K562 (cell line): ENCODE data around the gene MCC. TPM values are rescaled to one million over a fixed set of nuclear protein-coding genes. Genes with fewer than 3 reads are reported as not detected.

ENCODE experiments used
- ATAC-seq: fragments of 200-7000 bp; cut with Tn5 transposase; 3 replicates; pipeline ENCODE4 v1.9.1; 2020; ENCODE audit warnings: moderate library complexity
- BruUV-seq: library from RNA; stranded (reverse); fragments of 400-500 nt; replicated peaks from 2 replicates; lab custom pipeline; 2021; lab: Mats Ljungman, UMichigan
- CTCF ChIA-PET: fragments of 300-600 bp; formaldehyde crosslinking; extraction: SDS; loops from one replicate; lab custom pipeline; 2021; ENCODE audit warnings: low intra/inter-chr PET ratio; lab: Yijun Ruan, JAX
- POLR2A ChIA-PET: fragments of 300-600, 350-650 bp; sonication (Branson Sonifier 250); formaldehyde crosslinking; extraction: SDS; loops from one replicate; lab custom pipeline; 2021; ENCODE audit warnings: antibody characterized with exemption, inconsistent platforms; lab: Yijun Ruan, JAX
- DNase-seq, 4 experiments: peaks; one replicate each; pipeline versions ENCODE4 v3.0.0 to v3.0.0-alpha.2; 2011 to 2018; ENCODE audit warnings: low spot score in 3 of 4, mixed read lengths in 3 of 4; ENCODE audit errors: extremely low read depth in 1 of 4
- FAIRE-seq: peaks from 2 replicates; lab custom pipeline; 2011; peaks lifted over from hg19 to GRCh38; lab: Jason Lieb, UNC
- H2AFZ ChIP-seq: 2 replicates; pipeline ENCODE4 v1.6.0; 2011; ENCODE audit warnings: low read depth, low read length, control low read depth, inconsistent platforms
- H3K27ac ChIP-seq: fragments of 200-600 bp; 3 replicates; pipeline ENCODE4 v1.8.0; 2011; ENCODE audit warnings: low read depth, mild to moderate bottlenecking, control low read depth, inconsistent platforms, low read length, moderate library complexity, mixed read lengths; ENCODE audit errors: extremely low read depth
- H3K27me3 ChIP-seq, 2 experiments: fragments of 300-600 bp in 1 of 2; 2 replicates in 1 of 2; 3 replicates in 1 of 2; pipeline versions ENCODE4 v1.6.0 to v1.8.0; 2011; ENCODE audit warnings: inconsistent platforms in 2 of 2, low read length in 2 of 2, mild to moderate bottlenecking in 1 of 2, mixed read lengths in 1 of 2, moderate library complexity in 1 of 2; ENCODE audit not compliant: control insufficient read depth in 2 of 2, insufficient read depth in 2 of 2
- H3K36me3 ChIP-seq: fragments of 300-600 bp; 3 replicates; pipeline ENCODE4 v1.8.0; 2011; ENCODE audit warnings: mild to moderate bottlenecking, low read length, inconsistent platforms; ENCODE audit not compliant: control insufficient read depth, insufficient read depth
- H3K4me1 ChIP-seq, 2 experiments: fragments of 200-600 bp in 1 of 2; replicated peaks in 1 of 2; 2 replicates in 1 of 2; 3 replicates in 1 of 2; pipeline versions ENCODE4 v1.5.1 to v1.8.0; 2011; ENCODE audit warnings: inconsistent platforms in 2 of 2, low read length in 2 of 2, mild to moderate bottlenecking in 1 of 2, mixed read lengths in 1 of 2, moderate library complexity in 1 of 2; ENCODE audit not compliant: control insufficient read depth in 2 of 2, insufficient read depth in 2 of 2
- H3K4me2 ChIP-seq: 2 replicates; pipeline ENCODE4 v1.6.1; 2011; ENCODE audit warnings: low read length, control low read depth, inconsistent platforms, mixed read lengths; ENCODE audit not compliant: insufficient read depth
- H3K4me3 ChIP-seq: fragments of 200-600 bp; sonication (generic), shearing (Covaris generic); 2 replicates; pipeline ENCODE4 v1.5.1; 2016; ENCODE audit warnings: control low read depth, inconsistent platforms
- H3K79me2 ChIP-seq: fragments of 200-600 bp; 3 replicates; pipeline ENCODE4 v1.8.0; 2011; ENCODE audit warnings: low read length, inconsistent platforms; ENCODE audit not compliant: control insufficient read depth, insufficient read depth
- H3K9ac ChIP-seq, 2 experiments: 2 replicates each; pipeline versions ENCODE4 v1.6.0 to v1.6.1; 2011; ENCODE audit warnings: low read depth in 2 of 2, low read length in 2 of 2, control low read depth in 1 of 2, inconsistent platforms in 1 of 2, mild to moderate bottlenecking in 1 of 2, mixed read lengths in 1 of 2; ENCODE audit not compliant: insufficient read depth in 1 of 2
- H3K9me1 ChIP-seq: one replicate; pipeline ENCODE4 v1.6.0; 2011; ENCODE audit warnings: inconsistent platforms, mild to moderate bottlenecking, low read length, moderate library complexity; ENCODE audit not compliant: control insufficient read depth, insufficient read depth
- H3K9me3 ChIP-seq: replicated peaks from 2 replicates; pipeline ENCODE4 v1.5.1; 2011; ENCODE audit warnings: low read depth, low read length, inconsistent platforms; ENCODE audit not compliant: control insufficient read depth, insufficient read depth
- H4K20me1 ChIP-seq: replicated peaks from 2 replicates; pipeline ENCODE4 v1.6.1; 2011; ENCODE audit warnings: low read length, inconsistent platforms, mixed read lengths; ENCODE audit not compliant: control insufficient read depth, insufficient read depth
- CREB3 ChIP-seq: fragments of 450-650 bp; conservative IDR thresholded peaks from 2 replicates; pipeline ENCODE4 v1.6.1; 2016; ENCODE audit warnings: missing genetic modification characterization, low read depth, mild to moderate bottlenecking, missing compliant biosample characterization, moderate library complexity
- CREM ChIP-seq: IDR thresholded peaks from 2 replicates; pipeline ENCODE4 v1.6.1; 2014; ENCODE audit warnings: antibody characterized with exemption, low read depth
- HDAC3 ChIP-seq: fragments of 450-650 bp; IDR thresholded peaks from 2 replicates; pipeline ENCODE4 v1.6.1; 2018; ENCODE audit warnings: borderline replicate concordance, mild to moderate bottlenecking, moderate library complexity; ENCODE audit not compliant: partially characterized antibody
- KAT7 ChIP-seq: sonication (generic); formaldehyde crosslinking; IDR thresholded peaks from 2 replicates; pipeline ENCODE4 v1.8.0; 2022; ENCODE audit warnings: missing genetic modification reagents, mild to moderate bottlenecking, borderline replicate concordance
- KDM4B ChIP-seq, 2 experiments: fragments of 450-650 bp in 1 of 2; sonication (generic) in 1 of 2; IDR thresholded peaks; 2 replicates each; pipeline ENCODE4 v1.6.1; 2016 to 2017; ENCODE audit warnings: borderline replicate concordance in 2 of 2, antibody characterized with exemption in 1 of 2, low read depth in 1 of 2, mild to moderate bottlenecking in 1 of 2
- MCM5 ChIP-seq: fragments of 450-650 bp; IDR thresholded peaks from 2 replicates; pipeline ENCODE4 v1.6.1; 2016; ENCODE audit warnings: low read depth
- RBBP5 ChIP-seq: fragments of 200-600 bp; sonication (generic); IDR thresholded peaks from 2 replicates; pipeline ENCODE4 v1.6.1; 2012; ENCODE audit warnings: borderline replicate concordance, mild to moderate bottlenecking, low read length, control low read depth, inconsistent platforms; ENCODE audit not compliant: insufficient read depth, poor library complexity, severe bottlenecking
- RBM14 ChIP-seq: fragments of 200-400 bp; formaldehyde crosslinking; IDR thresholded peaks from 2 replicates; pipeline ENCODE4 v1.6.1; 2018; ENCODE audit warnings: low read depth, mild to moderate bottlenecking, low read length, moderate library complexity, borderline replicate concordance; ENCODE audit not compliant: insufficient read depth
- SP2 ChIP-seq: IDR thresholded peaks from 2 replicates; pipeline ENCODE4 v1.6.1; 2011; ENCODE audit warnings: mild to moderate bottlenecking, low read depth, low read length, moderate library complexity; ENCODE audit not compliant: poor library complexity, severe bottlenecking; ENCODE audit errors: extremely low read depth
- TCF7 ChIP-seq: sonication (generic); IDR thresholded peaks from 2 replicates; pipeline ENCODE4 v1.6.1; 2016; ENCODE audit warnings: antibody characterized with exemption, borderline replicate concordance
- TSC22D4 ChIP-seq: fragments of 450-650 bp; IDR thresholded peaks from 2 replicates; pipeline ENCODE4 v1.6.1; 2016; ENCODE audit warnings: missing genetic modification characterization, missing biosample characterization, control low read depth
- ZC3H4 ChIP-seq: sonication (generic); formaldehyde crosslinking; IDR thresholded peaks from 2 replicates; pipeline ENCODE4 v1.9.0; 2021; ENCODE audit warnings: missing genetic modification reagents, borderline replicate concordance
- ZKSCAN3 ChIP-seq: fragments of 250-450 bp; sonication (Bioruptor Pico); IDR thresholded peaks from 2 replicates; pipeline ENCODE4 v1.4.0; 2020
- ZKSCAN8 ChIP-seq: fragments of 200-800 bp; sonication (Bioruptor generic); IDR thresholded peaks from 2 replicates; pipeline ENCODE4 v1.6.1; 2016; ENCODE audit warnings: missing genetic modification characterization, missing compliant biosample characterization
- ZNF280B ChIP-seq: fragments of 250-450 bp; sonication (Bioruptor Pico); IDR thresholded peaks from 2 replicates; pipeline ENCODE4 v1.5.1; 2021; ENCODE audit warnings: mild to moderate bottlenecking
- ZNF311 ChIP-seq: fragments of 250-450 bp; sonication (Bioruptor Pico); IDR thresholded peaks from 2 replicates; pipeline ENCODE4 v1.4.0; 2020; ENCODE audit warnings: mild to moderate bottlenecking, moderate library complexity
- ZNF57 ChIP-seq: fragments of 450-650 bp; formaldehyde crosslinking; IDR thresholded peaks from 2 replicates; pipeline ENCODE4 v1.4.0; 2020; ENCODE audit warnings: mild to moderate bottlenecking, moderate library complexity
- WGBS: fragments of 100-300 bp; shearing (Covaris generic); methylation state at CpG from one replicate; pipeline ENCODE4 v1.1.6; 2016; ENCODE audit warnings: low coverage, mixed read lengths; ENCODE audit not compliant: insufficient coverage; ENCODE audit errors: missing lambda C conversion rate; 5-methylcytosine and 5-hydroxymethylcytosine counted together
- in situ Hi-C: fragments of 300-500 bp; cut with MboI; formaldehyde crosslinking; loops from 4 replicates; pipeline ENCODE4 v1.15.0; 2018; ENCODE audit warnings: inconsistent platforms, mixed read lengths
- intact Hi-C: fragments of 100-400 bp; cut with micrococcal nuclease; formaldehyde crosslinking; loops from 2 replicates; pipeline ENCODE4 v1.14.2; 2022
- polyA plus RNA-seq, 8 experiments: library from polyadenylated mRNA; depleted of rRNA in 4 of 8; stranded (reverse) in 5 of 8; unstranded in 3 of 8; fragments of >200 nt; fragmentation: Nextera tagmentation in 2 of 8; fragmentation: Illumina TruSeq in 1 of 8; extraction: Ambion mirVana in 2 of 8; extraction: Trizol in 1 of 8; gene quantifications; 2 replicates each; pipeline versions ENCODE4 v1.2.1 to v1.2.3, GENCODE V29; 2011 to 2014; ENCODE audit warnings: inconsistent platforms in 1 of 8, missing spikeins in 1 of 8
- total RNA-seq, 7 experiments: library from RNA; depleted of rRNA in 6 of 7; stranded (reverse); fragments of >200 nt in 6 of 7; fragmentation: Illumina TruSeq in 2 of 7; extraction: Trizol in 2 of 7; gene quantifications; 2 replicates each; pipeline versions ENCODE4 v1.2.1 to v1.2.3, GENCODE V29; 2011 to 2021; ENCODE audit warnings: low replicate concordance in 1 of 7

Gene MCC
- total and polyA plus RNA-seq, 9 of the 15 experiments (the other 6 are each of a cell fraction or from before 2014, with no cell fraction given), result 0.04 to 0.24 (median 0.06) TPM; not detected in 1

GRCh38 chr5:113394658-113395057 is 93.6 kb downstream of the MCC start:
- H3K4me2 ChIP-seq, result no peak overlapping the region
- H2AFZ ChIP-seq, result no peak overlapping the region
- H3K27ac ChIP-seq, result no peak overlapping the region
- FAIRE-seq (no peak), DNase-seq (no peak), ATAC-seq (no peak)
- POLR2A ChIA-PET, result no interaction called here
- intact Hi-C loops, result no loop called here
- no peaks in the 10 kb centered on the region for H3K9me3 ChIP-seq
- CTCF ChIA-PET, result no interaction called here
- no peaks in the 10 kb centered on the region for H3K27me3 ChIP-seq
- H3K4me3 ChIP-seq, result no peak overlapping the region
- H3K4me1 ChIP-seq, result no peaks in the 10 kb centered on the region
- H3K9me1 ChIP-seq, result no peaks in the 10 kb centered on the region
- no peaks in the 10 kb centered on the region for H4K20me1 ChIP-seq
- in situ Hi-C loops, result no loop called here
- no peaks in the 10 kb centered on the region for H3K36me3 ChIP-seq
- WGBS, result 7% methylated on average over 2 of the region's 2 CpGs
- TF ChIP-seq TSC22D4 (tag) (no peak), ZC3H4 (CRISPR knock-in tag) (no peak), KDM4B (IDR thresholded peaks at IDR 0.05; ENCODE audit: borderline replicate concordance in 2 of 2, low read depth in 1 of 2) (no peak), ZNF57 (CRISPR knock-in tag) (no peak), RBBP5 (no peak), MCM5 (no peak), ZNF311 (CRISPR knock-in tag) (no peak), ZNF280B (no peak), ZKSCAN3 (CRISPR knock-in tag) (no peak), SP2 (no peak), CREB3 (tag) (no peak), RBM14 (no peak), HDAC3 (no peak), KAT7 (CRISPR knock-in tag) (no peak), TCF7 (no peak), ZKSCAN8 (no peak), CREM (no peak)
- BruUV-seq, result no TSS peak
- no peaks in the 10 kb centered on the region for H3K79me2 ChIP-seq
- H3K9ac ChIP-seq, result no peak overlapping the region
